CD4-positive, alpha-beta memory T cell (primary cell): ENCODE results near the gene SRRM4. TPM values are rescaled to one million over a fixed set of nuclear protein-coding genes. Genes with fewer than 3 reads are reported as not detected.

Experiments used
- CTCF ChIA-PET: fragments of 350-600 bp; sonication (Branson Sonifier 250); formaldehyde crosslinking; loops from one replicate; lab custom pipeline; 2021; ENCODE audit warnings: inconsistent platforms; ENCODE audit not compliant: partially characterized antibody; lab: Charles Lee
- POLR2A ChIA-PET: fragments of 350-600 bp; sonication (Branson Sonifier 250); formaldehyde crosslinking; loops from one replicate; lab custom pipeline; 2021; ENCODE audit not compliant: partially characterized antibody; lab: Charles Lee
- DNase-seq, 5 donors: peaks; one replicate each; pipeline versions ENCODE4 v3.0.0 to v3.0.0-alpha.2; 2020 to 2022; ENCODE audit warnings: mixed read lengths in 1 of 5
- H3K27ac ChIP-seq: one replicate; pipeline ENCODE4 v1.7.0; 2013; ENCODE audit warnings: low read depth, low read length
- H3K27me3 ChIP-seq: 2 replicates; pipeline ENCODE4 v1.7.0; 2013; ENCODE audit warnings: mild to moderate bottlenecking, low read length, moderate library complexity; ENCODE audit not compliant: insufficient read depth
- H3K36me3 ChIP-seq: 2 replicates; pipeline ENCODE4 v1.7.0; 2013; ENCODE audit warnings: mild to moderate bottlenecking, low read length, moderate library complexity; ENCODE audit not compliant: insufficient read depth
- H3K4me1 ChIP-seq: 2 replicates; pipeline ENCODE4 v1.7.0; 2013; ENCODE audit warnings: mild to moderate bottlenecking, low read length, moderate library complexity; ENCODE audit not compliant: insufficient read depth
- H3K4me3 ChIP-seq, 2 donors: one replicate each; pipeline ENCODE4 v1.7.0; 2013; ENCODE audit warnings: low read length in 2 of 2, mild to moderate bottlenecking in 1 of 2
- H3K9me3 ChIP-seq, 2 donors: one replicate each; pipeline ENCODE4 v1.7.0; 2013; ENCODE audit warnings: low read length in 2 of 2, control low read depth in 1 of 2; ENCODE audit not compliant: control insufficient read depth in 1 of 2
- H3K27ac Mint-ChIP-seq, 7 donors: one replicate each; pipeline ENCODE4 v1.8.0; 2020 to 2021; ENCODE audit warnings: mixed read lengths in 7 of 7, mild to moderate bottlenecking in 6 of 7, inconsistent platforms in 3 of 7, moderate library complexity in 3 of 7
- H3K27me3 Mint-ChIP-seq, 2 donors: one replicate each; pipeline ENCODE4 v1.8.0; 2020 to 2021; ENCODE audit warnings: mixed read lengths in 2 of 2
- H3K36me3 Mint-ChIP-seq, 2 donors: one replicate each; pipeline ENCODE4 v1.8.0; 2020 to 2021; ENCODE audit warnings: mixed read lengths in 2 of 2, inconsistent platforms in 1 of 2, mild to moderate bottlenecking in 1 of 2
- H3K4me1 Mint-ChIP-seq, 4 donors: one replicate each; pipeline ENCODE4 v1.8.0; 2020 to 2021; ENCODE audit warnings: mixed read lengths in 4 of 4, mild to moderate bottlenecking in 1 of 4
- H3K4me3 Mint-ChIP-seq, 8 donors: one replicate each; pipeline ENCODE4 v1.8.0; 2020 to 2021; ENCODE audit warnings: mixed read lengths in 8 of 8, mild to moderate bottlenecking in 7 of 8, moderate library complexity in 6 of 8, inconsistent platforms in 3 of 8
- H3K9me3 Mint-ChIP-seq, 8 donors: one replicate each; pipeline ENCODE4 v1.8.0; 2020 to 2021; ENCODE audit warnings: mixed read lengths in 8 of 8, mild to moderate bottlenecking in 5 of 8, inconsistent platforms in 3 of 8, moderate library complexity in 1 of 8
- intact Hi-C: fragments of 100-400 bp; cut with micrococcal nuclease; formaldehyde crosslinking; loops from one replicate; pipeline ENCODE4 v1.15.1; 2023
- polyA plus RNA-seq, 2 donors: library from polyadenylated mRNA; unstranded; fragments of 300-500 nt; fragmentation: Illumina TruSeq; gene quantifications; one replicate each; pipeline ENCODE4 v1.2.3, GENCODE V29; 2021
- total RNA-seq, 2 experiments: library from RNA; stranded (reverse); gene quantifications; one replicate each; pipeline ENCODE4 v1.2.3, GENCODE V29; 2021

Gene SRRM4
- total and polyA plus RNA-seq, 4 experiments from 2014 or later: not detected

- Mint-ChIP-seq H3K9me3 (peaks cover 0 to 2% (median 0%) of the 10 kb centered on the region in 8 donors), H3K4me3 (no peak overlapping the region), H3K27ac (no peak overlapping the region), H3K27me3 (peaks cover 0 to 2% of the 10 kb centered on the region in 2 donors), H3K36me3 (no peaks in the 10 kb centered on the region), H3K4me1 (no peaks in the 10 kb centered on the region)
- no peaks in the 10 kb centered on the region for H3K9me3 ChIP-seq
- H3K4me1 ChIP-seq: no peaks in the 10 kb centered on the region
- ChIA-PET POLR2A (no interaction called here), CTCF (interaction anchor here (0.7 kb wide), 1 partner anchor 26 kb away, joined by 3 read pairs; no protein-coding TSS in a partner anchor)
- DNase-seq: no peak
- no peak overlapping the region for H3K27ac ChIP-seq
- intact Hi-C loops: loop anchor here (5.0 kb wide), 1 partner anchor 549 kb away; the partner anchor contains the start of gene PRKAB1
- H3K27me3 ChIP-seq: no peaks in the 10 kb centered on the region
- no peaks in the 10 kb centered on the region for H3K36me3 ChIP-seq
- no peak overlapping the region for H3K4me3 ChIP-seq
Measured at GRCh38 chr12:119118625-119119024, 137.3 kb downstream of the SRRM4 start.

GRCh38 chr12:119122047-119122446, 140.7 kb downstream of the SRRM4 start:
- Mint-ChIP-seq H3K9me3 (peaks cover 0 to 5% (median 0%) of the 10 kb centered on the region in 8 donors), H3K4me3 (no peak overlapping the region), H3K36me3 (no peaks in the 10 kb centered on the region), H3K27ac (no peak overlapping the region), H3K27me3 (peaks cover 0 to 2% of the 10 kb centered on the region in 2 donors), H3K4me1 (no peaks in the 10 kb centered on the region)
- POLR2A ChIA-PET: no interaction called here
- H3K36me3 ChIP-seq: no peaks in the 10 kb centered on the region
- H3K27ac ChIP-seq: no peak overlapping the region
- CTCF ChIA-PET: no interaction called here
- no peak overlapping the region for H3K4me3 ChIP-seq
- no peaks in the 10 kb centered on the region for H3K9me3 ChIP-seq
- H3K27me3 ChIP-seq: no peaks in the 10 kb centered on the region
- intact Hi-C loops: no loop called here
- no peaks in the 10 kb centered on the region for H3K4me1 ChIP-seq
- no peak for DNase-seq

- no peak for DNase-seq
- Mint-ChIP-seq H3K9me3 (peaks cover 0 to 5% (median 0%) of the 10 kb centered on the region in 8 donors), H3K4me1 (no peaks in the 10 kb centered on the region), H3K27ac (no peak overlapping the region), H3K36me3 (no peaks in the 10 kb centered on the region), H3K4me3 (no peak overlapping the region), H3K27me3 (peaks cover 0 to 2% of the 10 kb centered on the region in 2 donors)
- H3K9me3 ChIP-seq: no peaks in the 10 kb centered on the region
- ChIA-PET POLR2A (no interaction called here), CTCF (no interaction called here)
- intact Hi-C loops: no loop called here
- no peaks in the 10 kb centered on the region for H3K4me1 ChIP-seq
- H3K4me3 ChIP-seq: no peak overlapping the region
- no peaks in the 10 kb centered on the region for H3K27me3 ChIP-seq
- no peaks in the 10 kb centered on the region for H3K36me3 ChIP-seq
- no peak overlapping the region for H3K27ac ChIP-seq
Measured at GRCh38 chr12:119122751-119123150, 141.4 kb downstream of the SRRM4 start.

- CTCF ChIA-PET: no interaction called here
- no peak overlapping the region for H3K27ac ChIP-seq
- H3K4me1 ChIP-seq: no peaks in the 10 kb centered on the region
- H3K27ac Mint-ChIP-seq: no peak overlapping the region
- H3K36me3 Mint-ChIP-seq: no peaks in the 10 kb centered on the region
- no peak overlapping the region for H3K4me3 ChIP-seq
- intact Hi-C loops: no loop called here
- H3K9me3 Mint-ChIP-seq: peaks cover 0 to 14% (median 3%) of the 10 kb centered on the region in 8 donors
- no peak overlapping the region for H3K4me3 Mint-ChIP-seq
- no peaks in the 10 kb centered on the region for H3K4me1 Mint-ChIP-seq
- H3K9me3 ChIP-seq: no peaks in the 10 kb centered on the region
- POLR2A ChIA-PET: no interaction called here
- peaks cover 0 to 5% of the 10 kb centered on the region in 2 donors for H3K27me3 Mint-ChIP-seq
- H3K36me3 ChIP-seq: no peaks in the 10 kb centered on the region
- DNase-seq: no peak
- no peaks in the 10 kb centered on the region for H3K27me3 ChIP-seq
Measured at GRCh38 chr12:119128527-119128926, 147.2 kb downstream of the SRRM4 start.

GRCh38 chr12:119129827-119130434, 148.6 kb downstream of the SRRM4 start:
- POLR2A ChIA-PET: no interaction called here
- H3K4me1 ChIP-seq: no peaks in the 10 kb centered on the region
- H3K4me3 Mint-ChIP-seq: peak overlapping the region in 1 of 8 donors; percentile 29
- H3K9me3 Mint-ChIP-seq: peaks cover 0 to 14% (median 6%) of the 10 kb centered on the region in 8 donors
- no peak overlapping the region for H3K4me3 ChIP-seq
- H3K27ac Mint-ChIP-seq: no peak overlapping the region
- H3K27me3 Mint-ChIP-seq: peaks cover 0 to 5% of the 10 kb centered on the region in 2 donors
- H3K27ac ChIP-seq: no peak overlapping the region
- H3K9me3 ChIP-seq: no peaks in the 10 kb centered on the region
- H3K27me3 ChIP-seq: no peaks in the 10 kb centered on the region
- H3K36me3 ChIP-seq: no peaks in the 10 kb centered on the region
- DNase-seq: no peak
- CTCF ChIA-PET: no interaction called here
- no peaks in the 10 kb centered on the region for H3K4me1 Mint-ChIP-seq
- H3K36me3 Mint-ChIP-seq: no peaks in the 10 kb centered on the region
- intact Hi-C loops: no loop called here

GRCh38 chr12:119130523-119130922, 149.2 kb downstream of the SRRM4 start:
- Mint-ChIP-seq H3K27ac (no peak overlapping the region), H3K9me3 (peaks cover 0 to 14% (median 6%) of the 10 kb centered on the region in 8 donors), H3K4me3 (no peak overlapping the region), H3K27me3 (peaks cover 0 to 5% of the 10 kb centered on the region in 2 donors), H3K36me3 (no peaks in the 10 kb centered on the region), H3K4me1 (no peaks in the 10 kb centered on the region)
- Histone ChIP-seq H3K27me3 (no peaks in the 10 kb centered on the region), H3K9me3 (no peaks in the 10 kb centered on the region), H3K4me1 (no peaks in the 10 kb centered on the region), H3K36me3 (no peaks in the 10 kb centered on the region), H3K4me3 (no peak overlapping the region), H3K27ac (no peak overlapping the region)
- no peak for DNase-seq
- intact Hi-C loops: no loop called here
- CTCF ChIA-PET: no interaction called here
- POLR2A ChIA-PET: no interaction called here

- Histone ChIP-seq H3K4me1 (no peaks in the 10 kb centered on the region), H3K27me3 (no peaks in the 10 kb centered on the region), H3K9me3 (no peaks in the 10 kb centered on the region), H3K4me3 (no peak overlapping the region), H3K36me3 (no peaks in the 10 kb centered on the region), H3K27ac (no peak overlapping the region)
- H3K9me3 Mint-ChIP-seq: peaks cover 0 to 12% (median 5%) of the 10 kb centered on the region in 8 donors
- peaks cover 0 to 6% of the 10 kb centered on the region in 2 donors for H3K27me3 Mint-ChIP-seq
- ChIA-PET CTCF (no interaction called here), POLR2A (no interaction called here)
- no peak overlapping the region for H3K4me3 Mint-ChIP-seq
- no peaks in the 10 kb centered on the region for H3K36me3 Mint-ChIP-seq
- H3K4me1 Mint-ChIP-seq: no peaks in the 10 kb centered on the region
- H3K27ac Mint-ChIP-seq: no peak overlapping the region
- intact Hi-C loops: no loop called here
- DNase-seq: no peak
Measured at GRCh38 chr12:119134284-119135072, 153.1 kb downstream of the SRRM4 start.
